ENCODE results near the gene MRPL32.

DNA sequence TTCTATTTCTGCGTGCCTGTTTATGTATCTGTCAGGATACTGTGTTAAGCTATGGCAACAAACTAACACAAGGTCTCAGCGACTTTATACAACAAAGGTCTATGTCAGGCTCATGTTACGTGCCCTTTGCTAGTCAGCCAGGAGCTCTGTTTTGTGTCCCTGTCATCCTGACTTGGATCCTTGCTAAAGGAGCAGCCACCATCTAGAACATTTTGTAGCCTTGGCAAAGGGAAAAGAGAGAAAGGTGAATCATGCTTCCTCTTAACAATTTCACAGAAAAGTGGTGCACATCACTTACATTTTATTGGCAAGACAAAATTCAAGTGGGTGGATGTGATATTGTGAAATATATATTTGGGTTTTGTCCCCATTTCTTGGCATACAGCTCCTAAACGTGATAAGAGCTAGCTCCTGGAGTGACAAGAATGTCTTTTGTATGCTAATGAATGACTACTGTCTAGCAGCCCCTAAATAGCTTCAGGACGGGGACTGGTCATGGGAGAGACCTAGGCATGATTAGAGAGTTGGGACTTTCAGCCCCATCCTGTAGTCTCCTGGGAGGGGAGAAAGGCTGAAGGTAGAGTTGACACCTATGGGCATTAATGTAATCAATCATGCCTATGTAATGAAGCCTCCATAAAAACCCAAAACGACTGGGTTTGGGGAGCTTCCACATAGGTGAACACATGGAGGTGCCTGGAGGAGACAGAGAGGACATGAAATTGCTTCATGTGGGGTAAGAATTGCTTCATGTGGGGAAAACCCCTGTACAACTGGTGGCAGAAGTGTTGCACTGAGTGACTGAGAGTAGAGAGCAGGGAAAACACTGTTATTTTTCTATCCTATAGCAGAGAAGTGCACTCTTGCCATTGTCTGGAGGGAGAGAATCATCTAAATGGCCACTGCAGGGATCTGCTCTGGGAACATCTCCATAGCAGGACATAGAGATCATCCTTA, 33.0 kb downstream of the MRPL32 start:
- TF ChIP-seq, protein P1, sequence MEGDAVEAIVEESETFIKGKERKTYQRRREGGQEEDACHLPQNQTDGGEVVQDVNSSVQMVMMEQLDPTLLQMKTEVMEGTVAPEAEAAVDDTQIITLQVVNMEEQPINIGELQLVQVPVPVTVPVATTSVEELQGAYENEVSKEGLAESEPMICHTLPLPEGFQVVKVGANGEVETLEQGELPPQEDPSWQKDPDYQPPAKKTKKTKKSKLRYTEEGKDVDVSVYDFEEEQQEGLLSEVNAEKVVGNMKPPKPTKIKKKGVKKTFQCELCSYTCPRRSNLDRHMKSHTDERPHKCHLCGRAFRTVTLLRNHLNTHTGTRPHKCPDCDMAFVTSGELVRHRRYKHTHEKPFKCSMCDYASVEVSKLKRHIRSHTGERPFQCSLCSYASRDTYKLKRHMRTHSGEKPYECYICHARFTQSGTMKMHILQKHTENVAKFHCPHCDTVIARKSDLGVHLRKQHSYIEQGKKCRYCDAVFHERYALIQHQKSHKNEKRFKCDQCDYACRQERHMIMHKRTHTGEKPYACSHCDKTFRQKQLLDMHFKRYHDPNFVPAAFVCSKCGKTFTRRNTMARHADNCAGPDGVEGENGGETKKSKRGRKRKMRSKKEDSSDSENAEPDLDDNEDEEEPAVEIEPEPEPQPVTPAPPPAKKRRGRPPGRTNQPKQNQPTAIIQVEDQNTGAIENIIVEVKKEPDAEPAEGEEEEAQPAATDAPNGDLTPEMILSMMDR (IDR thresholded peaks at IDR 0.05), result no peak
- TF ChIP-seq POLR2A (IDR thresholded peaks at IDR 0.05), result no peak

Data from esophagus squamous epithelium (tissue), 4 donors.